HCT116 (cell line): Measurements from ENCODE around the gene CDYL.

Experiments
- CBX3 ChIP-seq: IDR thresholded peaks from 2 replicates; pipeline ENCODE4 v1.6.1; 2012; ENCODE audit warnings: low read depth
- EZH2 ChIP-seq: fragments of 200-600 bp; sonication (generic); IDR thresholded peaks from 2 replicates; pipeline ENCODE4 v1.6.1; 2017; ENCODE audit warnings: antibody characterized with exemption, mixed run types
- EZH2phosphoT487 ChIP-seq: fragments of 200-600 bp; IDR thresholded peaks from 2 replicates; pipeline ENCODE4 v1.6.1; 2018; ENCODE audit warnings: antibody characterized with exemption, borderline replicate concordance
- POLR2A ChIP-seq: IDR thresholded peaks from 2 replicates; pipeline ENCODE4 v1.7.0; 2011; ENCODE audit warnings: borderline replicate concordance; ENCODE audit not compliant: insufficient read depth, insufficient read length; ENCODE audit errors: extremely low read depth
- RAD21 ChIP-seq: IDR thresholded peaks from 2 replicates; pipeline ENCODE4 v1.6.1; 2012; ENCODE audit warnings: low read depth, mild to moderate bottlenecking
- SIN3A ChIP-seq: IDR thresholded peaks from 2 replicates; pipeline ENCODE4 v1.6.1; 2012; ENCODE audit warnings: low read depth
- SP1 ChIP-seq: IDR thresholded peaks from 2 replicates; pipeline ENCODE4 v1.6.1; 2012; ENCODE audit warnings: low read depth
- SRF ChIP-seq: IDR thresholded peaks from 2 replicates; pipeline ENCODE4 v1.6.1; 2012; ENCODE audit warnings: low read depth
- YY1 ChIP-seq: IDR thresholded peaks from 2 replicates; pipeline ENCODE4 v1.6.1; 2011; ENCODE audit warnings: low read length, low read depth, moderate library complexity, mild to moderate bottlenecking; ENCODE audit not compliant: insufficient replicate concordance; ENCODE audit errors: extremely low read depth
- ZNF274 ChIP-seq: fragments of 200-500 bp; sonication (Bioruptor generic); IDR thresholded peaks from 2 replicates; pipeline ENCODE4 v1.6.1; 2014; ENCODE audit warnings: mild to moderate bottlenecking, low read depth, low read length, inconsistent platforms
- TF ChIP-seq, protein P1 (sequence below), 3 experiments: fragments of 200-600 bp in 1 of 3; sonication (generic) in 1 of 3; IDR thresholded peaks in 2 of 3; conservative IDR thresholded peaks in 1 of 3; 2 replicates each; pipeline ENCODE4 v1.5.1; 2012 to 2017; ENCODE audit warnings: low read depth in 2 of 3, low read length in 2 of 3, antibody characterized with exemption in 1 of 3, borderline replicate concordance in 1 of 3, control low read depth in 1 of 3, mild to moderate bottlenecking in 1 of 3, mixed read lengths in 1 of 3, mixed run types in 1 of 3, moderate library complexity in 1 of 3; ENCODE audit not compliant: insufficient read depth in 1 of 3
- TF ChIP-seq, protein P2 (sequence below): IDR thresholded peaks from 2 replicates; pipeline ENCODE4 v1.6.1; 2012; ENCODE audit warnings: low read depth
- TF ChIP-seq, protein P3 (sequence below): IDR thresholded peaks from 2 replicates; pipeline ENCODE4 v1.6.1; 2012
- TF ChIP-seq, protein P4 (sequence below): IDR thresholded peaks from 2 replicates; pipeline ENCODE4 v1.6.1; 2012

DNA sequence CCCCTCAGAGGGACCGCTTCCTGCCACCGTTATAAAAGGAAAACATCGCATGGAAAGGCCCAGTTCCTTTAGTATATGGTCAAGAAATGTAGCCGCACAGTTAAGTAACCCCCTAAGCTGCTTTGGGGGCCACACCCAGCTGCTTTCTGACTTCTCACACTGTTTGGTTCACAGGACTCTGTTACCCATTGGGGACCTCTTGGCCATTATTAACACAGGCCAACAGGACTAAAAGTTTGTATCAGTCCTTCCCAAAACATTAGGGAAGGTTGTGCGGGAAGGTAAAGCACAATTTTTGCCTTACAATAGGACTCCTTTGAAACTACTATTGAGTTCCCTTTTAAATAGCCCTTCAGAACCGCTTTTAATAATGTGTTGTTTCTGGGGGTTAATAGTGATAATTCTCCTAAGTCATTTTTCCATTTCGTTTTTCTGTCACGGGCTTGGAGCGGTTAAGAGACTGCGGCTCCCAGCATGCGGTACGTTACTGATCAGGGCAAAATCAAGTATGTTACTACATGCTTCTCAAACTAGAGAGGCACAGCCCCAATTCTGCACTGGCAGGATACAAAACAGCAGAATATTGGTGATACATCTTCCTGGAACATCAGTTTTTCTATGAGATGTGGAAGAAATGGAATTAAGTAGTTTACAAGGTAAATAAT is 228.3 kb downstream of the CDYL start:
- TF ChIP-seq POLR2A (no peak), RAD21 (no peak), EZH2 (no peak), EZH2phosphoT487 (no peak), YY1 (no peak), SIN3A (no peak), ZNF274 (no peak), SRF (no peak), CBX3 (no peak), SP1 (no peak)
- TF ChIP-seq, protein P1, sequence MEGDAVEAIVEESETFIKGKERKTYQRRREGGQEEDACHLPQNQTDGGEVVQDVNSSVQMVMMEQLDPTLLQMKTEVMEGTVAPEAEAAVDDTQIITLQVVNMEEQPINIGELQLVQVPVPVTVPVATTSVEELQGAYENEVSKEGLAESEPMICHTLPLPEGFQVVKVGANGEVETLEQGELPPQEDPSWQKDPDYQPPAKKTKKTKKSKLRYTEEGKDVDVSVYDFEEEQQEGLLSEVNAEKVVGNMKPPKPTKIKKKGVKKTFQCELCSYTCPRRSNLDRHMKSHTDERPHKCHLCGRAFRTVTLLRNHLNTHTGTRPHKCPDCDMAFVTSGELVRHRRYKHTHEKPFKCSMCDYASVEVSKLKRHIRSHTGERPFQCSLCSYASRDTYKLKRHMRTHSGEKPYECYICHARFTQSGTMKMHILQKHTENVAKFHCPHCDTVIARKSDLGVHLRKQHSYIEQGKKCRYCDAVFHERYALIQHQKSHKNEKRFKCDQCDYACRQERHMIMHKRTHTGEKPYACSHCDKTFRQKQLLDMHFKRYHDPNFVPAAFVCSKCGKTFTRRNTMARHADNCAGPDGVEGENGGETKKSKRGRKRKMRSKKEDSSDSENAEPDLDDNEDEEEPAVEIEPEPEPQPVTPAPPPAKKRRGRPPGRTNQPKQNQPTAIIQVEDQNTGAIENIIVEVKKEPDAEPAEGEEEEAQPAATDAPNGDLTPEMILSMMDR (IDR thresholded peaks at IDR 0.05 in 2 of 3, conservative IDR thresholded peaks at IDR 0.05 in 1 of 3; ENCODE audit: borderline replicate concordance in 1 of 3, insufficient read depth in 1 of 3, low read depth in 2 of 3, low read length in 2 of 3): no peak
- TF ChIP-seq, protein P2, sequence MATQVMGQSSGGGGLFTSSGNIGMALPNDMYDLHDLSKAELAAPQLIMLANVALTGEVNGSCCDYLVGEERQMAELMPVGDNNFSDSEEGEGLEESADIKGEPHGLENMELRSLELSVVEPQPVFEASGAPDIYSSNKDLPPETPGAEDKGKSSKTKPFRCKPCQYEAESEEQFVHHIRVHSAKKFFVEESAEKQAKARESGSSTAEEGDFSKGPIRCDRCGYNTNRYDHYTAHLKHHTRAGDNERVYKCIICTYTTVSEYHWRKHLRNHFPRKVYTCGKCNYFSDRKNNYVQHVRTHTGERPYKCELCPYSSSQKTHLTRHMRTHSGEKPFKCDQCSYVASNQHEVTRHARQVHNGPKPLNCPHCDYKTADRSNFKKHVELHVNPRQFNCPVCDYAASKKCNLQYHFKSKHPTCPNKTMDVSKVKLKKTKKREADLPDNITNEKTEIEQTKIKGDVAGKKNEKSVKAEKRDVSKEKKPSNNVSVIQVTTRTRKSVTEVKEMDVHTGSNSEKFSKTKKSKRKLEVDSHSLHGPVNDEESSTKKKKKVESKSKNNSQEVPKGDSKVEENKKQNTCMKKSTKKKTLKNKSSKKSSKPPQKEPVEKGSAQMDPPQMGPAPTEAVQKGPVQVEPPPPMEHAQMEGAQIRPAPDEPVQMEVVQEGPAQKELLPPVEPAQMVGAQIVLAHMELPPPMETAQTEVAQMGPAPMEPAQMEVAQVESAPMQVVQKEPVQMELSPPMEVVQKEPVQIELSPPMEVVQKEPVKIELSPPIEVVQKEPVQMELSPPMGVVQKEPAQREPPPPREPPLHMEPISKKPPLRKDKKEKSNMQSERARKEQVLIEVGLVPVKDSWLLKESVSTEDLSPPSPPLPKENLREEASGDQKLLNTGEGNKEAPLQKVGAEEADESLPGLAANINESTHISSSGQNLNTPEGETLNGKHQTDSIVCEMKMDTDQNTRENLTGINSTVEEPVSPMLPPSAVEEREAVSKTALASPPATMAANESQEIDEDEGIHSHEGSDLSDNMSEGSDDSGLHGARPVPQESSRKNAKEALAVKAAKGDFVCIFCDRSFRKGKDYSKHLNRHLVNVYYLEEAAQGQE: no peak
- TF ChIP-seq, protein P3, sequence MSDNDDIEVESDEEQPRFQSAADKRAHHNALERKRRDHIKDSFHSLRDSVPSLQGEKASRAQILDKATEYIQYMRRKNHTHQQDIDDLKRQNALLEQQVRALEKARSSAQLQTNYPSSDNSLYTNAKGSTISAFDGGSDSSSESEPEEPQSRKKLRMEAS: no peak
- TF ChIP-seq, protein P4, sequence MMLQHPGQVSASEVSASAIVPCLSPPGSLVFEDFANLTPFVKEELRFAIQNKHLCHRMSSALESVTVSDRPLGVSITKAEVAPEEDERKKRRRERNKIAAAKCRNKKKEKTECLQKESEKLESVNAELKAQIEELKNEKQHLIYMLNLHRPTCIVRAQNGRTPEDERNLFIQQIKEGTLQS: no peak
